GM23338 (cell line): ENCODE measurements around the gene KATNIP. TPM values are rescaled to one million over a fixed set of nuclear protein-coding genes. Genes with fewer than 3 reads are reported as not detected.

Experiments
- ATAC-seq: fragments of 200-7000 bp; cut with Tn5 transposase; 3 replicates; pipeline ENCODE4 v1.9.1; 2020
- DNase-seq: peaks from one replicate; pipeline ENCODE4 v3.0.0-alpha.2; 2015; ENCODE audit warnings: low spot score
- H2AFZ ChIP-seq: fragments of 200-600 bp; sonication (generic); 2 replicates; pipeline ENCODE4 v1.8.0; 2016; ENCODE audit warnings: antibody characterized with exemption, mild to moderate bottlenecking, moderate library complexity
- H3F3A ChIP-seq: fragments of 200-600 bp; sonication (generic); replicated peaks from 2 replicates; pipeline ENCODE4 v1.8.0; 2017; ENCODE audit warnings: antibody characterized with exemption, mixed run types, low read depth
- H3K27ac ChIP-seq: fragments of 200-600 bp; sonication (generic); 2 replicates; pipeline ENCODE4 v1.6.1; 2016; ENCODE audit warnings: low read depth
- H3K27me3 ChIP-seq: fragments of 200-600 bp; sonication (generic); 2 replicates; pipeline ENCODE4 v1.8.0; 2016; ENCODE audit warnings: mild to moderate bottlenecking, mixed run types, moderate library complexity; ENCODE audit not compliant: insufficient read depth
- H3K36me3 ChIP-seq: fragments of 200-600 bp; sonication (generic); 2 replicates; pipeline ENCODE4 v1.8.0; 2016; ENCODE audit warnings: mild to moderate bottlenecking; ENCODE audit not compliant: insufficient read depth
- H3K4me1 ChIP-seq: fragments of 200-600 bp; sonication (generic); 2 replicates; pipeline ENCODE4 v1.8.0; 2016; ENCODE audit warnings: mild to moderate bottlenecking, moderate library complexity; ENCODE audit not compliant: insufficient read depth
- H3K4me2 ChIP-seq: fragments of 200-600 bp; sonication (generic); 2 replicates; pipeline ENCODE4 v1.7.1; 2017; ENCODE audit warnings: mixed run types
- H3K4me3 ChIP-seq: fragments of 200-600 bp; sonication (generic); 2 replicates; pipeline ENCODE4 v1.6.1; 2016; ENCODE audit warnings: mixed run types
- H3K79me2 ChIP-seq: fragments of 200-600 bp; sonication (generic); replicated peaks from 2 replicates; pipeline ENCODE4 v1.8.0; 2017; ENCODE audit warnings: mild to moderate bottlenecking; ENCODE audit not compliant: insufficient read depth
- H3K9me2 ChIP-seq: fragments of 200-600 bp; sonication (generic); 2 replicates; pipeline ENCODE4 v1.8.0; 2017; ENCODE audit not compliant: insufficient read depth
- H4K20me1 ChIP-seq: fragments of 200-600 bp; sonication (generic); replicated peaks from 2 replicates; pipeline ENCODE4 v1.8.0; 2017; ENCODE audit warnings: mild to moderate bottlenecking; ENCODE audit not compliant: insufficient read depth
- H3K27ac Mint-ChIP-seq: 2 replicates; pipeline ENCODE4 v1.8.0; 2020; ENCODE audit warnings: inconsistent platforms, mild to moderate bottlenecking, moderate library complexity, mixed read lengths
- H3K27me3 Mint-ChIP-seq: 3 replicates; pipeline ENCODE4 v1.8.0; 2022; ENCODE audit warnings: low read depth, mild to moderate bottlenecking, moderate library complexity, mixed read lengths, inconsistent platforms; ENCODE audit not compliant: insufficient read depth, poor library complexity
- H3K36me3 Mint-ChIP-seq: 3 replicates; pipeline ENCODE4 v1.8.0; 2021; ENCODE audit warnings: low read depth, mild to moderate bottlenecking, inconsistent platforms, moderate library complexity, mixed read lengths
- H3K4me1 Mint-ChIP-seq: 3 replicates; pipeline ENCODE4 v1.8.0; 2020; ENCODE audit warnings: mild to moderate bottlenecking, inconsistent platforms, mixed read lengths
- H3K4me3 Mint-ChIP-seq: 3 replicates; pipeline ENCODE4 v1.8.0; 2021; ENCODE audit warnings: moderate library complexity, mild to moderate bottlenecking, inconsistent platforms, mixed read lengths
- H3K9me3 Mint-ChIP-seq: 3 replicates; pipeline ENCODE4 v1.8.0; 2020; ENCODE audit warnings: moderate library complexity, mild to moderate bottlenecking, inconsistent platforms, mixed read lengths
- CREB1 ChIP-seq: fragments of 250-450 bp; sonication (Bioruptor Pico); IDR thresholded peaks from 2 replicates; pipeline ENCODE4 v1.5.0; 2020; ENCODE audit warnings: low read depth, mild to moderate bottlenecking, moderate library complexity
- EZH2phosphoT487 ChIP-seq: fragments of 200-600 bp; sonication (generic); IDR thresholded peaks from one replicate; pipeline ENCODE4 v1.8.1; 2018; ENCODE audit warnings: antibody characterized with exemption; ENCODE audit not compliant: unreplicated experiment
- NANOG ChIP-seq: IDR thresholded peaks from 2 replicates; pipeline ENCODE4 v1.6.1; 2016; ENCODE audit warnings: antibody characterized with exemption, borderline replicate concordance
- STAT1 ChIP-seq: IDR thresholded peaks from one replicate; pipeline ENCODE4 v1.6.1; 2016; ENCODE audit warnings: antibody characterized with exemption; ENCODE audit not compliant: unreplicated experiment
- ZNF114 ChIP-seq: fragments of 250-450 bp; sonication (Bioruptor Pico); IDR thresholded peaks from 2 replicates; pipeline ENCODE4 v1.5.0; 2020; ENCODE audit warnings: mild to moderate bottlenecking, moderate library complexity
- ZNF331 ChIP-seq: fragments of 250-450 bp; sonication (Bioruptor Pico); IDR thresholded peaks from 2 replicates; pipeline ENCODE4 v1.5.0; 2020; ENCODE audit warnings: low read depth, mild to moderate bottlenecking, moderate library complexity
- polyA plus RNA-seq: library from polyadenylated mRNA; unstranded; fragments of >200 nt; fragmentation: Nextera tagmentation; extraction: Ambion mirVana; gene quantifications from 2 replicates; pipeline ENCODE4 v1.2.1, GENCODE V29; 2016
- total RNA-seq: library from RNA; depleted of rRNA; stranded (reverse); fragments of >200 nt; shearing (Covaris generic); gene quantifications from 2 replicates; pipeline ENCODE4 v1.2.3, GENCODE V29; 2014
- TF ChIP-seq, protein P1 (sequence below): IDR thresholded peaks from 2 replicates; pipeline ENCODE4 v1.6.1; 2016; ENCODE audit warnings: antibody characterized with exemption
- TF ChIP-seq, protein P2 (sequence below): fragments of 250-450 bp; sonication (Bioruptor Pico); IDR thresholded peaks from 2 replicates; pipeline ENCODE4 v1.5.0; 2020; ENCODE audit warnings: mild to moderate bottlenecking, moderate library complexity
- TF ChIP-seq, protein P3 (sequence below): IDR thresholded peaks from one replicate; pipeline ENCODE4 v1.6.1; 2018; ENCODE audit warnings: antibody characterized with exemption; ENCODE audit not compliant: unreplicated experiment
- TF ChIP-seq, protein P4 (sequence below), 2 experiments: fragments of 200-600 bp in 1 of 2; sonication (generic) in 1 of 2; conservative IDR thresholded peaks; 2 replicates each; pipeline versions ENCODE4 v1.5.1 to v1.6.1; 2016 to 2017; ENCODE audit warnings: antibody characterized with exemption in 2 of 2, low read depth in 2 of 2, mild to moderate bottlenecking in 2 of 2, moderate library complexity in 1 of 2

KATNIP gene
- total and polyA plus RNA-seq, 2 experiments from 2014 or later, result 7.0 to 11.8 TPM

DNA sequence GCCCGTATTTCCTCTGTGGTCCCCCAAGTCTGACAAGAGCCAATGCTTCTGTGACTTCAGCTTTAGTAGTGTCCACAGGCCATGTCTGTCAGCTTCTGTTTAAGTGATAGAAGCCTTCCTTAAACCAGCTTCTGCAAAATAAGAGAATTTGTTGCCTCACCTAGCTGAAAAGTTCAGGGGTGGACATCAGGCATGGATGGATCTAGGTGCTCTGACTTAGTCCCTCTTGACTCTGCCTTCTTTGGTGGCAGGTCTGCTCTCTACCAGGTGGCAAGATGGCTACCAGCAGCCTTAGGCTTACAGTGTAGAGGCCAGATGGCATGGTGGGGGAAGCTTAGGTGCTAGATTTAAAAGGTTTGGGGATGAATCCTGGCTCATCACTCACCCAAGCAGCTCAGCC, 33.7 kb downstream of the KATNIP start:
- Histone ChIP-seq H3K27me3 (no peaks in the 10 kb centered on the region), H2AFZ (no peak overlapping the region), H4K20me1 (no peaks in the 10 kb centered on the region; the same call in 1 of the 2 replicates), H3K4me2 (no peak overlapping the region), H3K79me2 (no peaks in the 10 kb centered on the region), H3K4me1 (no peaks in the 10 kb centered on the region), H3K4me3 (no peak overlapping the region), H3F3A (no peaks in the 10 kb centered on the region), H3K36me3 (no peaks in the 10 kb centered on the region), H3K9me2 (no peaks in the 10 kb centered on the region), H3K27ac (no peak overlapping the region)
- no peak for TF ChIP-seq ZNF114
- TF ChIP-seq EZH2phosphoT487, result no peak
- TF ChIP-seq, protein P1, sequence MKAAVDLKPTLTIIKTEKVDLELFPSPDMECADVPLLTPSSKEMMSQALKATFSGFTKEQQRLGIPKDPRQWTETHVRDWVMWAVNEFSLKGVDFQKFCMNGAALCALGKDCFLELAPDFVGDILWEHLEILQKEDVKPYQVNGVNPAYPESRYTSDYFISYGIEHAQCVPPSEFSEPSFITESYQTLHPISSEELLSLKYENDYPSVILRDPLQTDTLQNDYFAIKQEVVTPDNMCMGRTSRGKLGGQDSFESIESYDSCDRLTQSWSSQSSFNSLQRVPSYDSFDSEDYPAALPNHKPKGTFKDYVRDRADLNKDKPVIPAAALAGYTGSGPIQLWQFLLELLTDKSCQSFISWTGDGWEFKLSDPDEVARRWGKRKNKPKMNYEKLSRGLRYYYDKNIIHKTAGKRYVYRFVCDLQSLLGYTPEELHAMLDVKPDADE, result no peak
- TF ChIP-seq, protein P2, sequence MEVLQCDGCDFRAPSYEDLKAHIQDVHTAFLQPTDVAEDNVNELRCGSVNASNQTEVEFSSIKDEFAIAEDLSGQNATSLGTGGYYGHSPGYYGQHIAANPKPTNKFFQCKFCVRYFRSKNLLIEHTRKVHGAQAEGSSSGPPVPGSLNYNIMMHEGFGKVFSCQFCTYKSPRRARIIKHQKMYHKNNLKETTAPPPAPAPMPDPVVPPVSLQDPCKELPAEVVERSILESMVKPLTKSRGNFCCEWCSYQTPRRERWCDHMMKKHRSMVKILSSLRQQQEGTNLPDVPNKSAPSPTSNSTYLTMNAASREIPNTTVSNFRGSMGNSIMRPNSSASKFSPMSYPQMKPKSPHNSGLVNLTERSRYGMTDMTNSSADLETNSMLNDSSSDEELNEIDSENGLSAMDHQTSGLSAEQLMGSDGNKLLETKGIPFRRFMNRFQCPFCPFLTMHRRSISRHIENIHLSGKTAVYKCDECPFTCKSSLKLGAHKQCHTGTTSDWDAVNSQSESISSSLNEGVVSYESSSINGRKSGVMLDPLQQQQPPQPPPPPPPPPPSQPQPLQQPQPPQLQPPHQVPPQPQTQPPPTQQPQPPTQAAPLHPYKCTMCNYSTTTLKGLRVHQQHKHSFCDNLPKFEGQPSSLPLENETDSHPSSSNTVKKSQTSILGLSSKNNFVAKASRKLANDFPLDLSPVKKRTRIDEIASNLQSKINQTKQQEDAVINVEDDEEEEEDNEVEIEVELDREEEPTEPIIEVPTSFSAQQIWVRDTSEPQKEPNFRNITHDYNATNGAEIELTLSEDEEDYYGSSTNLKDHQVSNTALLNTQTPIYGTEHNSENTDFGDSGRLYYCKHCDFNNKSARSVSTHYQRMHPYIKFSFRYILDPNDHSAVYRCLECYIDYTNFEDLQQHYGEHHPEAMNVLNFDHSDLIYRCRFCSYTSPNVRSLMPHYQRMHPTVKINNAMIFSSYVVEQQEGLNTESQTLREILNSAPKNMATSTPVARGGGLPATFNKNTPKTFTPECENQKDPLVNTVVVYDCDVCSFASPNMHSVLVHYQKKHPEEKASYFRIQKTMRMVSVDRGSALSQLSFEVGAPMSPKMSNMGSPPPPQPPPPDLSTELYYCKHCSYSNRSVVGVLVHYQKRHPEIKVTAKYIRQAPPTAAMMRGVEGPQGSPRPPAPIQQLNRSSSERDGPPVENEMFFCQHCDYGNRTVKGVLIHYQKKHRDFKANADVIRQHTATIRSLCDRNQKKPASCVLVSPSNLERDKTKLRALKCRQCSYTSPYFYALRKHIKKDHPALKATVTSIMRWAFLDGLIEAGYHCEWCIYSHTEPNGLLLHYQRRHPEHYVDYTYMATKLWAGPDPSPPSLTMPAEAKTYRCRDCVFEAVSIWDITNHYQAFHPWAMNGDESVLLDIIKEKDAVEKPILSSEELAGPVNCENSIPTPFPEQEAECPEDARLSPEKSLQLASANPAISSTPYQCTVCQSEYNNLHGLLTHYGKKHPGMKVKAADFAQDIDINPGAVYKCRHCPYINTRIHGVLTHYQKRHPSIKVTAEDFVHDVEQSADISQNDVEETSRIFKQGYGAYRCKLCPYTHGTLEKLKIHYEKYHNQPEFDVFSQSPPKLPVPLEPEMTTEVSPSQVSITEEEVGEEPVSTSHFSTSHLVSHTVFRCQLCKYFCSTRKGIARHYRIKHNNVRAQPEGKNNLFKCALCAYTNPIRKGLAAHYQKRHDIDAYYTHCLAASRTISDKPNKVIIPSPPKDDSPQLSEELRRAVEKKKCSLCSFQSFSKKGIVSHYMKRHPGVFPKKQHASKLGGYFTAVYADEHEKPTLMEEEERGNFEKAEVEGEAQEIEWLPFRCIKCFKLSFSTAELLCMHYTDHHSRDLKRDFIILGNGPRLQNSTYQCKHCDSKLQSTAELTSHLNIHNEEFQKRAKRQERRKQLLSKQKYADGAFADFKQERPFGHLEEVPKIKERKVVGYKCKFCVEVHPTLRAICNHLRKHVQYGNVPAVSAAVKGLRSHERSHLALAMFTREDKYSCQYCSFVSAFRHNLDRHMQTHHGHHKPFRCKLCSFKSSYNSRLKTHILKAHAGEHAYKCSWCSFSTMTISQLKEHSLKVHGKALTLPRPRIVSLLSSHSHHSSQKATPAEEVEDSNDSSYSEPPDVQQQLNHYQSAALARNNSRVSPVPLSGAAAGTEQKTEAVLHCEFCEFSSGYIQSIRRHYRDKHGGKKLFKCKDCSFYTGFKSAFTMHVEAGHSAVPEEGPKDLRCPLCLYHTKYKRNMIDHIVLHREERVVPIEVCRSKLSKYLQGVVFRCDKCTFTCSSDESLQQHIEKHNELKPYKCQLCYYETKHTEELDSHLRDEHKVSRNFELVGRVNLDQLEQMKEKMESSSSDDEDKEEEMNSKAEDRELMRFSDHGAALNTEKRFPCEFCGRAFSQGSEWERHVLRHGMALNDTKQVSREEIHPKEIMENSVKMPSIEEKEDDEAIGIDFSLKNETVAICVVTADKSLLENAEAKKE (CRISPR knock-in tag), result no peak
- no peak for TF ChIP-seq CREB1 (CRISPR knock-in tag)
- TF ChIP-seq, protein P3, sequence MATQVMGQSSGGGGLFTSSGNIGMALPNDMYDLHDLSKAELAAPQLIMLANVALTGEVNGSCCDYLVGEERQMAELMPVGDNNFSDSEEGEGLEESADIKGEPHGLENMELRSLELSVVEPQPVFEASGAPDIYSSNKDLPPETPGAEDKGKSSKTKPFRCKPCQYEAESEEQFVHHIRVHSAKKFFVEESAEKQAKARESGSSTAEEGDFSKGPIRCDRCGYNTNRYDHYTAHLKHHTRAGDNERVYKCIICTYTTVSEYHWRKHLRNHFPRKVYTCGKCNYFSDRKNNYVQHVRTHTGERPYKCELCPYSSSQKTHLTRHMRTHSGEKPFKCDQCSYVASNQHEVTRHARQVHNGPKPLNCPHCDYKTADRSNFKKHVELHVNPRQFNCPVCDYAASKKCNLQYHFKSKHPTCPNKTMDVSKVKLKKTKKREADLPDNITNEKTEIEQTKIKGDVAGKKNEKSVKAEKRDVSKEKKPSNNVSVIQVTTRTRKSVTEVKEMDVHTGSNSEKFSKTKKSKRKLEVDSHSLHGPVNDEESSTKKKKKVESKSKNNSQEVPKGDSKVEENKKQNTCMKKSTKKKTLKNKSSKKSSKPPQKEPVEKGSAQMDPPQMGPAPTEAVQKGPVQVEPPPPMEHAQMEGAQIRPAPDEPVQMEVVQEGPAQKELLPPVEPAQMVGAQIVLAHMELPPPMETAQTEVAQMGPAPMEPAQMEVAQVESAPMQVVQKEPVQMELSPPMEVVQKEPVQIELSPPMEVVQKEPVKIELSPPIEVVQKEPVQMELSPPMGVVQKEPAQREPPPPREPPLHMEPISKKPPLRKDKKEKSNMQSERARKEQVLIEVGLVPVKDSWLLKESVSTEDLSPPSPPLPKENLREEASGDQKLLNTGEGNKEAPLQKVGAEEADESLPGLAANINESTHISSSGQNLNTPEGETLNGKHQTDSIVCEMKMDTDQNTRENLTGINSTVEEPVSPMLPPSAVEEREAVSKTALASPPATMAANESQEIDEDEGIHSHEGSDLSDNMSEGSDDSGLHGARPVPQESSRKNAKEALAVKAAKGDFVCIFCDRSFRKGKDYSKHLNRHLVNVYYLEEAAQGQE, result no peak
- TF ChIP-seq ZNF331, result no peak
- TF ChIP-seq, protein P4, sequence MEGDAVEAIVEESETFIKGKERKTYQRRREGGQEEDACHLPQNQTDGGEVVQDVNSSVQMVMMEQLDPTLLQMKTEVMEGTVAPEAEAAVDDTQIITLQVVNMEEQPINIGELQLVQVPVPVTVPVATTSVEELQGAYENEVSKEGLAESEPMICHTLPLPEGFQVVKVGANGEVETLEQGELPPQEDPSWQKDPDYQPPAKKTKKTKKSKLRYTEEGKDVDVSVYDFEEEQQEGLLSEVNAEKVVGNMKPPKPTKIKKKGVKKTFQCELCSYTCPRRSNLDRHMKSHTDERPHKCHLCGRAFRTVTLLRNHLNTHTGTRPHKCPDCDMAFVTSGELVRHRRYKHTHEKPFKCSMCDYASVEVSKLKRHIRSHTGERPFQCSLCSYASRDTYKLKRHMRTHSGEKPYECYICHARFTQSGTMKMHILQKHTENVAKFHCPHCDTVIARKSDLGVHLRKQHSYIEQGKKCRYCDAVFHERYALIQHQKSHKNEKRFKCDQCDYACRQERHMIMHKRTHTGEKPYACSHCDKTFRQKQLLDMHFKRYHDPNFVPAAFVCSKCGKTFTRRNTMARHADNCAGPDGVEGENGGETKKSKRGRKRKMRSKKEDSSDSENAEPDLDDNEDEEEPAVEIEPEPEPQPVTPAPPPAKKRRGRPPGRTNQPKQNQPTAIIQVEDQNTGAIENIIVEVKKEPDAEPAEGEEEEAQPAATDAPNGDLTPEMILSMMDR (conservative IDR thresholded peaks at IDR 0.05; ENCODE audit: low read depth in 2 of 2), result no peak
- no peak for TF ChIP-seq NANOG
- no peak for TF ChIP-seq STAT1
- no peak for ATAC-seq
- H3K27ac Mint-ChIP-seq, result no peak overlapping the region
- no peak overlapping the region for H3K4me3 Mint-ChIP-seq
- no peak for DNase-seq
- peaks cover 7% of the 10 kb centered on the region for H3K27me3 Mint-ChIP-seq
- peaks cover 10% of the 10 kb centered on the region; the same call in 2 of the 3 replicates for H3K36me3 Mint-ChIP-seq
- no peaks in the 10 kb centered on the region; the same call in 2 of the 3 replicates for H3K4me1 Mint-ChIP-seq
- H3K9me3 Mint-ChIP-seq, result no peaks in the 10 kb centered on the region
